ENCODE data around the gene PCK2. TPM values are rescaled to one million over a fixed set of nuclear protein-coding genes. Genes with fewer than 3 reads are reported as not detected.
A peak's percentile ranks its signal among the peaks of the same experiment; 100 is the strongest.

Gene PCK2
- total RNA-seq, 1 donor from 2014 or later: 3.1 TPM

DNA sequence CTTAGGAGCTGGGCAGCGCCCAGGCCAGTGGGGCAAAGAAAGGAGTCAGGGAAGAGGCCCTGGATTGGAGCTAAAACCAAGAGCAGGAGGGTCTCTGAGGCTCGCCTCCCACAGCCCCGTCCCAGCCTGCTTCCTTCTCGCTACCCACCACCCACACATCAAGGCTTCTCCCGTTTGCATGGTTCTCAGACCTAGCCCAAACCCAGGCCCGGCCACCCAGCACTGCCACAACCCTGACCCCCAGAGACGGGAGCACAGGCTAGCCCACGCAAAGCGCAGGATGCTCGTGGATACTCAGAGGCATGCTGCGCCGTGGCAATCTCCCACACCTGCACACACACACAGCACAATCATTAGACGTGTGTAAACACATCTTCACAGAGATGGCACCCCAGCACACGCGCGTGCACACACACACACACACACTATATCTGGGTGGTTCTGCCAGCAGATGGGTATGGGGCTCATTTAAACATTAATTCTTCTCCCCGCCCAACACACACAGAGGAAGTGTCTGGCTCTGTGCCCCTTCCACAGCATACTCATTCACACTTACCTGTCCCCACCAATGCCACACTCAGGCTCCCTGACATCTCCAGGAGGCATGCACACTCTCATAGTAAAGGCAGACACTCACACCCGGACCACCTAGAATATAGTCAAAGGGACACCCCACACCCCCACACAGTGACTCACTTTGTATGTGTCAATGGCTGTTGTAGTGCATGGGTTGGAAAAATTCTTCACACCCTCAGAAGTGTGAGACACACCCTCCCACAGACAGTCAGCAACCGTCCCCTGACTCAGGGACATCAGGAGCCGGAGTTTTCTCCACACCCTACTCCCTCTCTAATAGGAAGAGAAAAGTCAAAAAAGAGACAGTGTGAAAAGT is 41.2 kb upstream of the PCK2 start:
- Histone ChIP-seq H3K4me3 (peak overlapping the region; percentile 73), H3K9me3 (replicated peaks) (no peaks in the 10 kb centered on the region), H3K27ac (replicated peaks) (no peak overlapping the region), H3K36me3 (no peaks in the 10 kb centered on the region), H3K27me3 (ENCODE audit: low read depth) (peaks cover 21% of the 10 kb centered on the region), H3K4me1 (peaks cover 18% of the 10 kb centered on the region)
- intact Hi-C loops (cut with micrococcal nuclease): no loop called here
- no peak for DNase-seq
- TF ChIP-seq, protein P1, sequence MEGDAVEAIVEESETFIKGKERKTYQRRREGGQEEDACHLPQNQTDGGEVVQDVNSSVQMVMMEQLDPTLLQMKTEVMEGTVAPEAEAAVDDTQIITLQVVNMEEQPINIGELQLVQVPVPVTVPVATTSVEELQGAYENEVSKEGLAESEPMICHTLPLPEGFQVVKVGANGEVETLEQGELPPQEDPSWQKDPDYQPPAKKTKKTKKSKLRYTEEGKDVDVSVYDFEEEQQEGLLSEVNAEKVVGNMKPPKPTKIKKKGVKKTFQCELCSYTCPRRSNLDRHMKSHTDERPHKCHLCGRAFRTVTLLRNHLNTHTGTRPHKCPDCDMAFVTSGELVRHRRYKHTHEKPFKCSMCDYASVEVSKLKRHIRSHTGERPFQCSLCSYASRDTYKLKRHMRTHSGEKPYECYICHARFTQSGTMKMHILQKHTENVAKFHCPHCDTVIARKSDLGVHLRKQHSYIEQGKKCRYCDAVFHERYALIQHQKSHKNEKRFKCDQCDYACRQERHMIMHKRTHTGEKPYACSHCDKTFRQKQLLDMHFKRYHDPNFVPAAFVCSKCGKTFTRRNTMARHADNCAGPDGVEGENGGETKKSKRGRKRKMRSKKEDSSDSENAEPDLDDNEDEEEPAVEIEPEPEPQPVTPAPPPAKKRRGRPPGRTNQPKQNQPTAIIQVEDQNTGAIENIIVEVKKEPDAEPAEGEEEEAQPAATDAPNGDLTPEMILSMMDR (IDR thresholded peaks at IDR 0.05; ENCODE audit: borderline replicate concordance): no peak

DNA sequence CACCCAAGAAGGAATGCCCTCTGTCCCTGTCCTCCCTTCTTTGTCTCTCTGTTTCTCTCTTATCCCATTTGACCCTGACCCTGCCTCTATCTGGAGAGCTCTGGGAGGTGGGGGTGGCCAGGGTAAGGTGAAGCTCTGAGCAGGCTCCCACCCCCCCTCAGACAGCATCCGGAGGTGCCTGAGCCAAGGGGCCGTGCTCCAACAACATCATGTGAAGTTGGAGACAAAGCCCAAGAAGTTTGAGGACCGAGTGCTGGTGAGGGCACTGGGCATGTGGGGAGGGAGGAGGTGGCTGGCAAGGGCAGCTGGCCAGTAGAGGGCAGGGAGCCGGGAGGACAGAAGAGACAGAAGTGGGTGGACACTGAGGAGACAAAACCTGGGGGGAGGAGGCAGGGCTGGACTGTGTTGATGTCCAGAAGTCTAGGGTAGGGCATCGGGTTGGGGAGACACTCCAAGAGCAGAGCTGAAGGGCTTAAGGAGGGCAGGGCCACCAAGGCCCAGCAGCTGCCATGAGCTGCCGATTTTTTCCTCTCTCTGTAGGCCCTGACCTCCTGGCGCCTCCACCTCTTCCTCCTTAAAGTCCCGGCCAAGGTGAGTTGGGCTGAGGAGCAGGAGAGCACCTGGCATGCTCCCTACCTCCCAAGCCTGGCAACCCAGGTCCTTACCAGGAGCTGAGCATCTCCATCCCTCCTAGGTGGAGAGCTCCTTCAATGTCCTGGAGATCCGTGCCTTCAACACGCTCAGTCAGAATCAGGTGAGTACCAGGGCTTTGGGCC is 40.4 kb upstream of the PCK2 start:
- Histone ChIP-seq H3K27ac (replicated peaks) (no peak overlapping the region), H3K4me3 (no peak overlapping the region), H3K36me3 (no peaks in the 10 kb centered on the region), H3K9me3 (replicated peaks) (no peaks in the 10 kb centered on the region), H3K27me3 (ENCODE audit: low read depth) (peaks cover 21% of the 10 kb centered on the region), H3K4me1 (peaks cover 18% of the 10 kb centered on the region)
- intact Hi-C loops (cut with micrococcal nuclease): no loop called here
- TF ChIP-seq, protein P1 (IDR thresholded peaks at IDR 0.05; ENCODE audit: borderline replicate concordance): no peak
- DNase-seq: no peak

DNA sequence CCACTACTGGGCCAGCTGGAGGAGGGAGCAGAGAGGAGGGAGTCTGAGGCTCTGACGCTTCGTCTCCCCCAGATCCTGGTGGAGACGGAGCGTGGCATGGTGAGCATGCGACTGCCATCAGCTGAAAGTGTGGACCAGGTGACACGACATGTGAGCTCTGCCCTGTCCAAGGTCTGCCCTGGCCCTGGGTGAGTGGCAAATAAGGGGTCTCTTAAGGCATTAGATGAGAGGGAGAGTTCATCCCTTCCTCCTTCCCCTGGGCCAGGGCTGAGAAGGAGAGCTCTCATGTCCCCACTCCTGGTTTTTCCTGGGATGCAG is 39.8 kb upstream of the PCK2 start:
- TF ChIP-seq, protein P1 (IDR thresholded peaks at IDR 0.05; ENCODE audit: borderline replicate concordance): no peak
- no peaks in the 10 kb centered on the region for H3K9me3 ChIP-seq (replicated peaks)
- H3K36me3 ChIP-seq: no peaks in the 10 kb centered on the region
- peaks cover 21% of the 10 kb centered on the region for H3K27me3 ChIP-seq (ENCODE audit: low read depth)
- no peak overlapping the region for H3K4me3 ChIP-seq
- intact Hi-C loops (cut with micrococcal nuclease): no loop called here
- no peak overlapping the region for H3K27ac ChIP-seq (replicated peaks)
- H3K4me1 ChIP-seq: peaks cover 18% of the 10 kb centered on the region
- no peak for DNase-seq

DNA sequence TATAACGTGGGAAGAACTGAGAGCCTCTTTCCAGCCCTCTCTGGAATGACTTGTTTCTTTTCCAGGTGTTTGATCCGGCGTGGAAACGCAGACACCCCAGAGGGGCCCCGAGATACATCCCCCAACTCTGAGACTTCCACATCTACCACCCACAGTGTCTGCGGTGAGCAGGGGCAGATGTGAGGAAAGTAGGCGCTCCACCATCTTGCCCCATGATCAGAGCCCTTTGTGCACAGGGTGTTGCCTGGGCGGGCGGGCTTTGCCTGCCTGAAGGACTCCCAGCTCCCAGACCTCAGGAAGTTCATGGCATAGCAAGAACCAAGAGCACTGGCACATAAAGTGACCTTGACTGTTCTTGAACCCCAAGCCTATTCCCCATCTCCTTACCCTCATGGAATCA is 39.5 kb upstream of the PCK2 start:
- TF ChIP-seq, protein P1 (IDR thresholded peaks at IDR 0.05; ENCODE audit: borderline replicate concordance): no peak
- intact Hi-C loops (cut with micrococcal nuclease): no loop called here

DNA sequence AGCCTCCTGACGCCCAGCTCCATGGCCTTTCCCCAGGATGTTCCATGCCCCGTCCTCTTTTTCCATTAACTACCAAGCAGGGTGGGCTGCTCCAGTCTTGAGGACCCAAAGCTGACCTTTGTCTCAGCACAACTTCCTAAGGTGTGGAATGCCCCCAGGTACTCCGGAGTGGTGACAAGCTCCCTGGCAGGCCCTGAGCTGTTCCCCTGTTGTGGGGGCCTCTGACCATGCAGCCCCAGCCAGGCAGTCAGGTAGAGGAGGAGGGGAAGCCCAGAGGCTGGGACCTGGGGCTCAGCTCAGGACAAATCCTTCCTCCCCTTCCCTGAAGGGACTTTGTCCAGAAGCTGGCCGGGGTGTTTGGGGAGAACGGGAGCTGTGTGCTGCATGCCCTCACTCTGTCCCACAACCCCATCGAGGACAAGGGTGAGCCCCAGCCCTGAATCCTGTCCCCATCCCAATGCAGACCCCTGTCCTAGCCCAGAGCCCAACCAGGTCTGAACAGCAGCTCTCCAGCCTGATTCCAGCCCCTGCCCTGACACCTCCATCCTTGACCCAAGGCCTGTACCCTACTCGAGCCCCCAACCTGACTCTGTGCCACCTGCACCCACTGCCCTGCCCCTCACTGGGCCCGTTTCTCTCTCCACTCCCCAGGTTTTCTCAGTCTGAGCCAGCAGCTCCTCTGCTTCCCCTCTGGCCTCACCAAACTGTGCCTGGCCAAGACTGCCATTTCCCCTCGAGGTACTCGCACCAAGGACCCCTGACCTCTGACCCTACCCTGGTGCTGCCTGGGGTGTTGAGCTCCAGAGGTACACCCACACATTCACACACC is 37.9 kb upstream of the PCK2 start:
- H3K9me3 ChIP-seq (replicated peaks): no peaks in the 10 kb centered on the region
- no peak overlapping the region for H3K27ac ChIP-seq (replicated peaks)
- TF ChIP-seq, protein P1 (IDR thresholded peaks at IDR 0.05; ENCODE audit: borderline replicate concordance): no peak
- no peaks in the 10 kb centered on the region for H3K36me3 ChIP-seq
- intact Hi-C loops (cut with micrococcal nuclease): no loop called here
- H3K4me1 ChIP-seq: peaks cover 17% of the 10 kb centered on the region
- no peak for DNase-seq
- H3K27me3 ChIP-seq (ENCODE audit: low read depth): peaks cover 21% of the 10 kb centered on the region
- no peak overlapping the region for H3K4me3 ChIP-seq

More for the DNA sequence above, 39.5 kb upstream of the PCK2 start:
- peaks cover 21% of the 10 kb centered on the region for H3K27me3 ChIP-seq (ENCODE audit: low read depth)
- H3K36me3 ChIP-seq: no peaks in the 10 kb centered on the region
- H3K4me1 ChIP-seq: peaks cover 18% of the 10 kb centered on the region
- no peak overlapping the region for H3K27ac ChIP-seq (replicated peaks)
- no peak for DNase-seq
- no peak overlapping the region for H3K4me3 ChIP-seq
- H3K9me3 ChIP-seq (replicated peaks): no peaks in the 10 kb centered on the region

Data from left ventricle myocardium inferior (tissue), 1 donor.